ENCODE results near the gene AUTS2.
"Not testable (repeated sequence)": the region's sequence is repeated elsewhere in the genome, so short reads cannot be mapped to it uniquely, and the experiment has no call there.

Gene AUTS2

DNA sequence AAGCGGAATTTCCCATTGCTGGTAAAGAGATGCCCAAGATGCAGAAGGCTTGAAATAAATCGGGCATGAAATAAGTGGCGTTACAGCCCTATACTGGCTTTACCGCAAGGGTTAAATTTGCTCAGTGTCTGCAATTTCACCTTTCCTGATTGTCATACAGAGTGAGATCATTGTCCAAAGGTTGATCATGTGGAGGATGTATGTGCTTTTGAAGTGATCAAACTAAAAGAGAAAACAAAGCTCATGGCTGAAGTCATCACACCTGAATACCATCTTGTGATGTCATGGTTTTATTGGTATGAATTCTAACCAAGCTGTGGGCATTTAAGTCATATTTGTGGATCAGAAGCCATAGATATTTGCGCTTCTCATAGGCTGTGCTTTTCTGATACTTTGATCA, 635.5 kb downstream of the AUTS2 start:
- DNase-seq = no peak

GRCh38 chr7:70237256-70237655, 639.0 kb downstream of the AUTS2 start:
- DNase-seq = no peak

- no peak for DNase-seq
Observed at GRCh38 chr7:70237831-70238575, 639.7 kb downstream of the AUTS2 start.

DNA sequence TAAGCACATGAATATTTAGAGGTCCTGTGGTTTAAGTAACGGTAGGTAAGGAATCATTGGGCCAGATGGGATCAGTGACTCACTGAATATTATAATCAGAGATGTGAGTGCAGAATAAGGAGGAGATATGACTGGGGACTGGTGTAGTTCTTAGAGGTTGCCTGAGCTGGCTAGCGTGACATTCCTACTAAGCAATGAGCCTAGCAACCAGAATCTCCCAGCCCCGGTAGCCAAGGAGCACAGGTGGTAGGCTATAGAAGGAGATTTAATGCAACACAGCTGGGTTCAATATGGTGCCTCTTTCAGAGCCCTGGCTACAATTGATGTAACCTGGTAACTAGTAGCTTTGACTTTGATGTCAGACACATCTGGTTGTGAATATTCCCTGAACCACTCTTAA, 641.6 kb downstream of the AUTS2 start:
- no peak for DNase-seq

DNA sequence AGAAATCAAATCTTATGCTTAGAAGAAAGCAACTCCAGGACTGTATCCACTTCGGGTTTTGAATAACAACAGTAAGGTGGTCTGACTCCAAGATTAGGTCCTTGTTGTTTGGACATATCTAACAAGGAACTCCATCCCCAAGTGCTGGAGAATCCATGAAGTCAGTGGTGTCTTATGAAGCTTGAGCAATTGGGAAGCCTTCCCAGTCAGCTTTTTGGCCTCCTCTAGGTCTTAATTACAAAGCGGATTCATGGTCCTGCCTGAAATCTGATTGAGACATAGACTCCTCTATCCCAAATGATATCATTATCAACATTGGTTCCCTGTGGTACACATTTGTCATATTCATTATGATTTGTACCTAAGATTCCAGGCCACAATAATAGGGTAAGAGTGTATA, 642.6 kb downstream of the AUTS2 start:
- no peak for DNase-seq

DNA sequence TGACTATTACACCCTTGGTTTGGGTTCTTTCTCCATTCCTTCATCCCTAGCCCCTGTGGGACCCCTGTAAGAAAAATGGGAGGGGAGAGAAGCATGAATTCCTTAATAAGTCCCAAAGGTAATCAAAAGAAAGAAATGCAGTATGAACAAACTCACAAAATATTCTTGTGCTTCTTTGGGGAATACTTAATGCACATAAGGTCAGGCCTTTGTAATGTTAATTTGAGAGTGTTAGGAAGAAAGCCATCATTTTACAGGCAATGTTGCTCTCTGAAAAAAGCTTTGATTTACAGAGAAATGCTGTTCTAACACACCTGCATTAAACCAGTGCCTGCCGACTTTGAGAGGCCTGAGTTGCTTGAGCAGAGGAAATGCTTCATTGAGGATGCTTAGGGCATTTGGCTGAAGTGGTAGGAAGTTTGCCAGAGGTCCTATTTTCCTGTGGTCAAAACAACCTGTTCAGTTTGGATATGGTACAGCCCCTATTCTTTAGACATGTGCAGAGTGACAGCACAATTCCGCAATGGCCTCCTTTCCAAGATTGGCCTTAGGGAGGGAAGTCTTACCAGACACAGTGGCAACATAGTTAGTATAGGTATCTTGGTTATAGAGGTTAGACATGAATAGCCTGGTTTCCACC, 643.4 kb downstream of the AUTS2 start:
- no peak for DNase-seq

DNA sequence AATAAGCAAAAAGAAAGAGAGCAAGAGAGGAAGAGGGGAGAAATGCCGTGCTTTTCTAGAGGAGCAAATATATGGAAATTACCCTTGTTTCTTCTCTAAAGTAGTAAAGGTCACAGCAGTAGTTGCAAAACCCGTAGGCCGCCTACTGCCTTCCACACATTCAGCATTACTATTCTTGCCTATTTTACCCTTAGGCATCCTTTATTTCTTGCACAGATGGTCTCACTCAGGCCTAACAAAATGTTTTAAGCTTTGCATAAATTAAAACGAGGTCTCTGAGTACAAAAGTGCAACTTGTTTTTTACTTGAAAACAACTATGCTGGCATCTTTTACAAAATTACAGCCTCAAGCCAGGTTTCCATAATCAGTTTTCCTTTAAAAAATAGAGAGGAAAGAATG, 644.6 kb downstream of the AUTS2 start:
- DNase-seq = no peak

DNA sequence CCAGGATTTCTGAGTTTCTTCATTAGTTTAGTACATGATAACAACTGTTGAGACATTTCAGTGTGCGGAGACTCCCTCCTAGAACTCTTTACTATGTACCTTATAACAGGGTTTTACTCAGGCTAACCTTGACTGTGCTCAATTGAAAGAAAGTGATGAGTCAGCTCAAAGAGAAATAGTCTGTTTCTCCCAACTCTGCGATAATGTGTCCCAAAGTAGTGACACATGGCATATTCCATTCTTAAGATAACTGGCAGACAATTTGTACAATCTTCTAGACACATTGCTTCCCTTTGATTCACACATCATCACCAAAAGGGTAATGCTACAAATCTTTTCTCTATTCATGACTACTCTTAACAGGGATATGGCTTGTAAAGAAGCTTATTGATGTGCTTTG, 645.2 kb downstream of the AUTS2 start:
- no peak for DNase-seq

DNA sequence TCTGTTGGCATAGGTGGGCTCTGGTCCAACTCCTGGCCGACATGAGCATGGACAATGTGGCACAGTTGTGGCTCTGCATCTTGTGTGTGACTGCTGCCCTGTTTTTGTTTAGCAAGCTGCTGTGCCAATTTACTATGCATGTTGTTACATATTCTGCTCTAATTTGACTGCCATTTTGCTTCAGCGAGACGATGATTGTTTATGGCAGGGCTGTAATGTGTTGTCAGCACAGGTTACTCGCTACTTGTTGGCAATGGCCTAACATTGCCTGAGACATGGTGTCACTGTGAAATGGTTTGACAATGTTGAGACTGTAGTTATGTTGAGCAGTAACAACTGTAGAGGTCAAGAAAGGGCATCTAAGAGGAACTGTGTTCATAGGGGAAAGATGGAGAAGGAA, 659.6 kb downstream of the AUTS2 start:
- no peak for DNase-seq

- no peak for DNase-seq
Observed at GRCh38 chr7:70259502-70259901, 661.2 kb downstream of the AUTS2 start.

- no peak for DNase-seq
Observed at GRCh38 chr7:70263471-70264255, 665.4 kb downstream of the AUTS2 start.

DNA sequence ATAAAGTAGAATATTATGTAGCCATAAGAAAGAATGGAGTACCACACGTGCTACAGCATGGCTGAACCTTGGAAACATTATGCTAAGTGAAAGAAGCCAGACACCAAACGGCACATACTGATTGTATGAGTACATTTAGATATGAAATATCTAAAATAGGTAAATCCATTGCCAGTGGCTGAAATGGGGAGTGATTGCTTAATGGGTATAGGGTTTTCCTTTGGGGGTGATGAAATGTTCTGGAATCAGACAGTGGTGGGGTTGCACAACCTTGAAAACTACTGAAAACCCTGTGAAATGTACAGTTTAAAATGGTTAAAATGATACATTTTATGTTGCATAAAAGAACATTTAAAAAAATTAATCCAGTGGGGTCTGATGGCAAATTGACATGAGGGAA, 667.9 kb downstream of the AUTS2 start:
- no peak for DNase-seq

DNA sequence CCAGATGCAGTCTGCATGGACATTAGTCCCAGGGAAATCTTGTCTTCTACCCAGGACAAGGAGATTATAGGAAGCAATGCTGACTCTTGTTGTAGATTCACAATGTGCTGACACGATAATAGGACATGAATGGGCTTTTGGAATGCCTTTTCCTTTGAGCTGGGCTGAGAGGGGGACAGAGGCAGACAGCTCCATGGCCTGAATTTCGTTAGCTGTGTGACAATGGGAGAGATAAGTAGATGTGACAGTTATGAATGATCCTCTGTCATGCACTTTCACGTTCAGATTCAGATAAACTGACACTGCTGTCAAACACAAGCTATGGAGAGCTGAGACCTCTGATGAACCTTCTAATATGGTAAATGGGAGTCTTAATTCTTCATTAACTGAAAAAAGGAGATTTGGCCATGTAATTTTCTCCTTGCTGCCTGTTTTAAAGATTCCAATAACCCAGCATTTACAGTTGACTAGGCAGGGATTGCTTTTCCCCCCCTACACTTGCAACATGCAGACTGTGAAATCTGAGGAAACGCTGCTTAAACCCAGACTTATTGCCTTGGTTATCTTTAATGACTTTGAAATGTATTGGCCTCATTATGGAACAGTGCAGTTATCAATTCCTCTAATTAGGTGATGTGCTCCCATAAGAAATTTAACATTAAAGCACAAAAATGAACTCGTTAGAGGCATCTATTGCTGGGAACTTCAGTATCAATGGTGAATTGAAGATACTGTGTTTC, 669.3 kb downstream of the AUTS2 start:
- DNase-seq = no peak

DNA sequence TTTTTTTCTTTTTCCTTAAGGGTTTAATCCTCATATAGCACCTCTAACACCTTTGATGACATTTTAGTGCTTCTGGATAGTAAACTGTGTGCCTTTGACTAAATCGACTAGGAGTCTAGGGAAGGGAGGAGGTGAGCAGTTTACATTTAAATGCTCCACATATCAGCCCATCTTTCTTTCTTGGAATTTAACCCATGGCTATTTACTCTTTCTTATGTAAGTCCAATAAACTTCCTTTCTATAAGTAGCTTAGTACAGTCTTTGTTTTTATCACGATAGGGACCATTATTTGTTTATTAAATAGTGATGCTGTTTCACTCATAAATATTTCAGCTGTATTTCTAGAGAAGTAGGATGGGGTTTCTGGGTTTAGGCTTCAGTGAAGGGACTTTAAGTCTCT, 669.9 kb downstream of the AUTS2 start:
- DNase-seq = no peak

GRCh38 chr7:70270149-70270548, 671.9 kb downstream of the AUTS2 start:
- DNase-seq = no peak

- DNase-seq = no peak
Observed at GRCh38 chr7:70271617-70272081, 673.4 kb downstream of the AUTS2 start.

GRCh38 chr7:70275570-70275969, 677.3 kb downstream of the AUTS2 start:
- not testable (repeated sequence) for DNase-seq

DNA sequence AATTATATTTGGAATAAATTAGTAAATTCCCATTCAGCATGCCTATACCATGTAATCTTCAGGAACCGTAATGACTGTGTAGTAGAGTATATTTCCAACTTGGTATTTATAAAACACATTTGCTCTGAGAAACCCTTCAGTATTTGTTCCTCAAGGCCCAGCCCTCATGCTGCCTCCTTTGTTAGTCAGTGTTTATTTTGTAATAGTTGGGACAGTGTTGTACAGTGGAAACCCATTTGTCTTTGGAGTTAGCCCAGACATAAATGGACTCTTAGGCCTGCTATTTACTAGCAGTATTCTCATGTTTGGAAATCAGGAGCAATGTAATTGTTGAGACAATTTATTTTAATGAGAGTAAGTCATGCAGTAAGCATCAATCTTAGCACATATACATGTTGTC, 686.9 kb downstream of the AUTS2 start:
- no peak for DNase-seq

DNA sequence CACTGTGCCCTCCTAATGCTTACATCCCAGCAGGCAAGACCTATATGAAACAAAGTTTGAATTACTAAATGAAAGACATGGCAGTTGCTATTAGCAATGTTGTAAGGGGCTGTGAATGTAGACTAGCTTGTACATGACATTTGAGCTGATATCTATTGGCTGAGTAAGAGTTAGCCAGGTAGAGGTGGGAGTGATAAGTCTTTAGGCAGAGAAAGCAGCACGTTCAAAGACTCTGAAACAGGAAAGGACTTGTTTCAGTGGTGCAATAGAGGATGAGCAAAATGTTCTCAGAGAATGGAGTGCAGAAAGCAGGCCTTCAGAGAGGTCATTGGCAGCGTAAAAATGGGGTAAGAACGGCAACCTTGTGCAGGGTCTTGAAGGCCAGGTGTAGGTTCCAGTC, 687.6 kb downstream of the AUTS2 start:
- no peak for DNase-seq

- no peak for DNase-seq
Observed at GRCh38 chr7:70288781-70289456, 690.6 kb downstream of the AUTS2 start.

DNA sequence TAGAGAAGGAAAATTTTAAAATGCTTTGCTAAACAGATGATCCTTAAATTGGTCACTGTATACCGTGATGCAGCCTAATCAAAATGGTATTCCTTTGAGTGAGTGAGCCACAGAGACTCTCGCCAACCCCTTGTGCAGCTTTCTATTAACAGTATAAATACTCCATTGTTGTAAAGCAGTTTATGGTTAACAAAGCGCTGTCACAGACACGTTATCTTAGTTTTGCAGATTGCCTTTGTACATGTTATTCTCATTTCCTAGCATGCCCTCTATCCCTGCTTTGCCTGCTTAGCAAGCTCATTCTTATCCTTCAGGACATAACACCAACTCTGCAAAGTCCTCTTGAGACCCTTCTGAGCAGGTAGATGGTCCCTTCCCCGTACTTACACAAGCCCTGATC, 694.4 kb downstream of the AUTS2 start:
- no peak for DNase-seq

DNA sequence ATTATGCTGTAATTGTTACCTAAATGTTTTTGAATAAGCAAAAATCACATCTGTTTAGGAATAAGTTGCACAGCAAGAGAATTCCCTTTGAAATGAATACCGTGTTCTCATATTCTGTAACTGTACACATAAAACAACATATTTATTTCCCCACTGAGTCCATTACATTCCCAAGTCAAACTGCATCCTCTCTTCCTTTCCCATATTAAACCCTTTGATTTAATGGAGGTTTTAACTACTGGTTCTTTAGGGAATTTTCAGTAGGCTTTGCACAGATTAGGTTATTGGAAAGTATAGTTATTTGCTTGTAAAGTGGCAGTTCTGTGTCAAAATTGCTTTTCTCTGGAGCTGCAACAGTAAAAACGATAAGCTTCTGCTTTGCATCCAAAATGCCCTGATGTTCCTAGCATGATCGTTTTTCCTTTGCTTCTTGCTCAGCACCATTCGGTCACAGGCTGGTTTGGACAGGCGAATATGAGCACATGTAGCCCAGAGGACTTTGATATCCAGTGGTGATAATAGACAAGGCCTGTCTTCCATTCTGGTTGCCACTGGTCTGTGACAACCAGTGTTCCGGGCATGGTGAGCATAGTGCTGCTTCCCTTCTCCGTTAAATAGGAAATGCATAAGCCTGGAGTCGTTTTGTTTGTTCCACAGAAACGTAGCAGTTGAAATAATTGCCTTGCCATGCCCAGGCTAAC, 696.1 kb downstream of the AUTS2 start:
- DNase-seq = no peak

Data from activated CD8-positive, alpha-beta memory T cell treated with anti-CD3 and anti-CD28 coated beads, Interleukin-2, amount 50 U/mL, for 48 hours (primary cell).